ENCODE measurements around the gene CAMK1D.

CAMK1D gene

DNA sequence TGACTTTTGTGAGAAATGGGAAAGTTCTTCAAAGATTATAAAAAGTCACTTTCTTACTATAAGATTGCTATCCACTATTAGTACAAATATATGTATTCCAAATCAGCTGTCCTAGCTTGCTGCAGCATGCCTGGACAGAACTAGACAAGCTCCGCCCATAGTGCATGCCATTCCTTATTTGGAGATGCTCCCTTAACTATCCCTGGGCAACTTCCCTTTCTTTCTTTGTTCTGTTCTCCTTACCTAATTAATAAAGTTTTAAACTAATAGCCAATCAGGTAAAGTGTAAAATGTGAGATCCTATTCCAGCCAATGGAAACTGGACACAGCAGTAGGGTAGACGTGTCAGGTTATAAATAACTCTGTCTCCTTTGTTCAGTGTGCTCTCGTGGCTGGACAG is 281.9 kb downstream of the CAMK1D start:
- ATAC-seq (ENCODE audit: insufficient read depth, low read depth) = no peak
- Histone ChIP-seq H4K20me1 (ENCODE audit: insufficient read depth, low read length) (no peaks in the 10 kb centered on the region), H3K27me3 (ENCODE audit: insufficient read depth, low read length, poor library complexity) (no peaks in the 10 kb centered on the region), H2AFZ (ENCODE audit: low read depth, low read length) (no peak overlapping the region), H3K9ac (ENCODE audit: low read depth, low read length) (no peak overlapping the region), H3K27ac (ENCODE audit: low read length) (no peak overlapping the region), H3K4me1 (ENCODE audit: insufficient read depth, low read length) (peaks cover 2% of the 10 kb centered on the region), H3K4me2 (ENCODE audit: insufficient read depth, low read length) (no peak overlapping the region), H3K79me2 (ENCODE audit: insufficient read depth, low read length) (no peaks in the 10 kb centered on the region), H3K9me3 (ENCODE audit: insufficient read depth, low read length, severe bottlenecking) (no peaks in the 10 kb centered on the region), H3K4me3 (ENCODE audit: low read depth in 1 of 2, low read length in 2 of 2) (no peak overlapping the region), H3K36me3 (ENCODE audit: insufficient read depth, low read length) (no peaks in the 10 kb centered on the region)
- TF ChIP-seq, protein P1, sequence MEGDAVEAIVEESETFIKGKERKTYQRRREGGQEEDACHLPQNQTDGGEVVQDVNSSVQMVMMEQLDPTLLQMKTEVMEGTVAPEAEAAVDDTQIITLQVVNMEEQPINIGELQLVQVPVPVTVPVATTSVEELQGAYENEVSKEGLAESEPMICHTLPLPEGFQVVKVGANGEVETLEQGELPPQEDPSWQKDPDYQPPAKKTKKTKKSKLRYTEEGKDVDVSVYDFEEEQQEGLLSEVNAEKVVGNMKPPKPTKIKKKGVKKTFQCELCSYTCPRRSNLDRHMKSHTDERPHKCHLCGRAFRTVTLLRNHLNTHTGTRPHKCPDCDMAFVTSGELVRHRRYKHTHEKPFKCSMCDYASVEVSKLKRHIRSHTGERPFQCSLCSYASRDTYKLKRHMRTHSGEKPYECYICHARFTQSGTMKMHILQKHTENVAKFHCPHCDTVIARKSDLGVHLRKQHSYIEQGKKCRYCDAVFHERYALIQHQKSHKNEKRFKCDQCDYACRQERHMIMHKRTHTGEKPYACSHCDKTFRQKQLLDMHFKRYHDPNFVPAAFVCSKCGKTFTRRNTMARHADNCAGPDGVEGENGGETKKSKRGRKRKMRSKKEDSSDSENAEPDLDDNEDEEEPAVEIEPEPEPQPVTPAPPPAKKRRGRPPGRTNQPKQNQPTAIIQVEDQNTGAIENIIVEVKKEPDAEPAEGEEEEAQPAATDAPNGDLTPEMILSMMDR (IDR thresholded peaks at IDR 0.05; ENCODE audit: borderline replicate concordance, extremely low read depth, low read length, poor library complexity, severe bottlenecking) = no peak
- no peak for TF ChIP-seq EZH2 (IDR thresholded peaks at IDR 0.05; ENCODE audit: borderline replicate concordance, low read depth, low read length, severe bottlenecking)
- no peak for DNase-seq

GRCh38 chr10:12631787-12632562 is 282.6 kb downstream of the CAMK1D start:
- H3K9me3 ChIP-seq (ENCODE audit: insufficient read depth, low read length, severe bottlenecking) = no peaks in the 10 kb centered on the region

GRCh38 chr10:12633776-12634620 is 284.7 kb downstream of the CAMK1D start:
- no peaks in the 10 kb centered on the region for H3K9me3 ChIP-seq (ENCODE audit: insufficient read depth, low read length, severe bottlenecking)
- H3K4me1 ChIP-seq (ENCODE audit: insufficient read depth, low read length) = peaks cover 28% of the 10 kb centered on the region
- H4K20me1 ChIP-seq (ENCODE audit: insufficient read depth, low read length) = no peaks in the 10 kb centered on the region
- no peaks in the 10 kb centered on the region for H3K27me3 ChIP-seq (ENCODE audit: insufficient read depth, low read length, poor library complexity)
- H3K79me2 ChIP-seq (ENCODE audit: insufficient read depth, low read length) = no peaks in the 10 kb centered on the region
- H3K4me2 ChIP-seq (ENCODE audit: insufficient read depth, low read length) = no peak overlapping the region
- H2AFZ ChIP-seq (ENCODE audit: low read depth, low read length) = no peak overlapping the region
- no peaks in the 10 kb centered on the region for H3K36me3 ChIP-seq (ENCODE audit: insufficient read depth, low read length)
- no peak overlapping the region for H3K4me3 ChIP-seq (ENCODE audit: low read depth in 1 of 2, low read length in 2 of 2)
- H3K27ac ChIP-seq (ENCODE audit: low read length) = no peak overlapping the region
- TF ChIP-seq, protein P1 (IDR thresholded peaks at IDR 0.05; ENCODE audit: borderline replicate concordance, extremely low read depth, low read length, poor library complexity, severe bottlenecking) = peak; percentile 7
- TF ChIP-seq EZH2 (IDR thresholded peaks at IDR 0.05; ENCODE audit: borderline replicate concordance, low read depth, low read length, severe bottlenecking) = no peak
- no peak overlapping the region for H3K9ac ChIP-seq (ENCODE audit: low read depth, low read length)
- no peak for DNase-seq
- ATAC-seq (ENCODE audit: insufficient read depth, low read depth) = no peak

More at GRCh38 chr10:12631787-12632562, 282.6 kb downstream of the CAMK1D start:
- Histone ChIP-seq H3K27me3 (ENCODE audit: insufficient read depth, low read length, poor library complexity) (no peaks in the 10 kb centered on the region), H2AFZ (ENCODE audit: low read depth, low read length) (no peak overlapping the region), H3K27ac (ENCODE audit: low read length) (no peak overlapping the region), H3K4me1 (ENCODE audit: insufficient read depth, low read length) (peaks cover 9% of the 10 kb centered on the region), H3K4me3 (ENCODE audit: low read depth in 1 of 2, low read length in 2 of 2) (no peak overlapping the region), H3K4me2 (ENCODE audit: insufficient read depth, low read length) (no peak overlapping the region), H3K79me2 (ENCODE audit: insufficient read depth, low read length) (no peaks in the 10 kb centered on the region), H4K20me1 (ENCODE audit: insufficient read depth, low read length) (no peaks in the 10 kb centered on the region), H3K9ac (ENCODE audit: low read depth, low read length) (no peak overlapping the region), H3K36me3 (ENCODE audit: insufficient read depth, low read length) (no peaks in the 10 kb centered on the region)
- DNase-seq (no peak), ATAC-seq (ENCODE audit: insufficient read depth, low read depth) (no peak)
- TF ChIP-seq EZH2 (IDR thresholded peaks at IDR 0.05; ENCODE audit: borderline replicate concordance, low read depth, low read length, severe bottlenecking) = no peak
- TF ChIP-seq, protein P1 (IDR thresholded peaks at IDR 0.05; ENCODE audit: borderline replicate concordance, extremely low read depth, low read length, poor library complexity, severe bottlenecking) = no peak

Data from DND-41 (cell line).